HG02981 (cell line): ENCODE measurements around the gene FES.
"Not testable (repeated sequence)": the region's sequence is repeated elsewhere in the genome, so short reads cannot be mapped to it uniquely, and the experiment has no call there.

Experiments
- ATAC-seq: cut with Tn5 transposase; IDR thresholded peaks from one replicate; pipeline ENCODE4 v1.9.1; 2021; ENCODE audit warnings: mild to moderate bottlenecking, moderate library complexity; ENCODE audit not compliant: unreplicated experiment

Gene FES

DNA sequence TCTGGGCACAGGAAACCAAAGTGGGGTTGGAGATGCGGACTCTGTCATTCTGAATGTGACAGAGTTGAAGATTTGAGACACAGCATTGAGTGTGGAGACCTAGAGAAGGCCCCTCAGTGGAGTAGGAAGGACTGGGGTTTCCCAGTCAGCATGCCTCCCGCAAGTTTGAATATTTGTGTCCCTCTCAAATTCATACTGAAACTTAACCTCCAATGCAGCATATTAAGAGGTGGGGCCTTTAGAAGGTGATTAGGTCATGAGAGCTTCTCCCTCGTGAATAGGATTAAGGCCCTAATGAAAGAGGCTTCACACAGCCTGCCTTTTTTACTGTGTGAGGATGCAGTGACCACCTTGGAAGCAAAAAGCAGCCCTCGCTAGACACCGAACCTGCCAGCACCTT lies 40.1 kb downstream of the FES start:
- peak; percentile 75 for ATAC-seq

DNA sequence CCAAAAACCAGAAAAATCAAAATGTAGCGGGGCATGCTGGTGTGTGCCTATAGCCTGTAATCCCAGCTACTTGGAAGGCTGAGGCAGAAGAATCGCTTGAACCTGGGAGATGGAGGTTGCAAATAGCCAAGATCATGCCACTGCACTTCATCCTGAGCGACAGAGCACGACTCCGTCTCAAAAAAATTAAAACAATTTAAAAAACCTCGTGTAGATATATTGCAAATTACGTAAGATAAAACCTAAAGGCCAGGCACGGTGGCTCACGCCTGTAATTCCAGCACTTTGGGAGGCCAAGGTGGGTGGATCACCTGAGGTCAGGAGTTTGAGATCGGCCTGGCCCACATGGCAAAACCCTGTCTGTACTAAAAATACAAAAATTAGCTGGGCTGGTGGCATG lies 42.5 kb downstream of the FES start:
- not testable (repeated sequence) for ATAC-seq

DNA sequence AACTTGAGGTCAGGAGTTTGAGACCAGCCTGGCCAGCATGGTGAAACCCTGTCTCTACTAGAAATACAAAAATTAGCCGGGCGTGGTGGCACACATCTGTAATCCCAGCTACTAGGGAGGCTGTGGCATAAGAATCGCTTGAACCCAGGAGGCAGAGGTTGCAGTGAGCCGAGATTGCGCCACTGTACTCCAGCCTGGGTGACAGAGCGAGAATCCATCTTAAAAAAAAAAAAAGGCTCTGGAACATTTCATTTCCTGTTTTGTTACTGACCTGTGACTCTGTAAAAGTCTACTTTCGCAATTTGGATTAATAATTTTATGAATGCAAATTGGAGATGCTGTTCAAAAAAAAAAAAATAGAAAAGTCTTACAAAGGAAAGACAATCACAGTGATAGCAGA lies 43.8 kb downstream of the FES start:
- ATAC-seq, result not testable (repeated sequence)

DNA sequence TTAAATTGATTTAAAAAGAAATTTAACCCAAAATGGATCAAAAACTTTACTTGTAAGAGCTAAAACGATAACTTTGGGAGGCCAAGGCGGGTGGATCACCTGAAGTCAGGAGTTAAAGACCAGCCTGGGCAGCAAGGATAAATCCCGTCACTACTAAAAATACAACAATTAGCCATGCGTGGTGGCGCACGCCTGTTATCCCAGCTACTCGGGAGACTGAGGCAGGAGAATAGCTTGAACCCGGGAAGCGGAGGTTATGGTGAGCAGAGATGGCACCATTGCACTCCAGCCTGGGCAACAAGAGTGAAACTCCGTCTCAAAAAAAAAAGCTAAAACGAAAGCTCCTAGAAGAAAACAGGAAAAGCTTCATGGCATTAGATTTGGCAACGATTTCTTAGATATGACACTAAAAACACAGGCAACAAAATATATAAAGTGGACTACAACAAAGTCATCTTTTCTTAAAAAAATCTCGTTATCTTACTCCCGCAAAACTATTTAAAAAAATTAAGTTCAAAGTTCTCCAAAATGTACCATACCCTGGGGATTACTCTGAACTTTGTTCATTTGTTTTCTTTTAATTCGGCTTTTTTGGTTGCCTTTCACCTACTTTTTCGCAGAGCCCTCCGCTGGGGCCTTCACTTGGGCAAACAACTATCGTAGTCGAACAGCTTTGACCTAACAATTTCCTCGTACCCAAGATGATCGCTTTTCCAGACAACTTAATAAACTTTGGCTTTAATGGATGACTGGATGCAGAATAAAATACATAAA lies 45.1 kb downstream of the FES start:
- no peak for ATAC-seq

DNA sequence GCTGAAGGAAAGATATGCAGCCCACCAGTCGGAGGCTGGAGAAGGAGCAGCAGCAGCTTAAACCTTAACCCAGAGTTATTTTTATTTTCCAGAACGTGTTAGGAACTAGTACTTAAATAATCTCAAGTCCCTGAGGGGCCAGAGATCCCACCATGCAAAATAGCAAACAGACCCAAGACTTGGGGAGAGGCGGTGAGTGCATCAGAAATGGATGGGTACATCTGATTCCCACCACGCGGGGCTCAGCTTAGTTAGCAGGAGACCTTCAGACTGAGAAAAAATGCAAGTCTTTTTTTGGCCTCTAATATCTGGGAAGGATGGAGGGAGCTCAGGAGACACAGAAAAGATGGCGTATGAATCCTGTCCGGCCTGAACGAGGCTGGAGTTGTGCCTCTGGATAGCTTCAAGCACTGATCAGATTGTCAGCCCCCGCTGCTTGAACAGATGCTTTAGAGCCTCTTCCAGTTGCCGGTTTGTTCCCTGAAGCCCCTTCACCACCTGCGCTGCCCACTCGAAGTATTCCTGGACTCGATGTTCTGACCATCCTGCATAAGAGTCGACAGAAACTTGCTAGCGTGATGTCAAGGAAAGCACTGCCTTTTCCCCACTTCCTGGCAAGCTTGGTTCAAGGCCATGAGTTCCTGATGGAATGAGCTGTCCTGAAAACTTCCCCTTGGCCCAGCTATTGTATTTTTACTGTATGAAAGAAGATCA lies 46.7 kb downstream of the FES start:
- no peak for ATAC-seq

DNA sequence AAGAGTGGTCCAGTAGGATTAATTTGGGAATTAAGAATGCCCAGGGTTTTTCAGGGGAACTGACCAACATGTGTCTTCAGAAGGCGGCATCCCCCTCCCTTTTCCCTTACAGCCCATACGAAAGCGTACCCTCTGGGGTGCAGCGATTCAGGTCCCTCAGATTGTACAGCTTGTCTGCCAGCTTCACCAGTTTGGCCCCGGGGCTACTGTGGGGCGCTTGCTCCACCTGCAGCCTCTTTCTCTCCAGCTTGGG lies 47.2 kb downstream of the FES start:
- ATAC-seq, result no peak

DNA sequence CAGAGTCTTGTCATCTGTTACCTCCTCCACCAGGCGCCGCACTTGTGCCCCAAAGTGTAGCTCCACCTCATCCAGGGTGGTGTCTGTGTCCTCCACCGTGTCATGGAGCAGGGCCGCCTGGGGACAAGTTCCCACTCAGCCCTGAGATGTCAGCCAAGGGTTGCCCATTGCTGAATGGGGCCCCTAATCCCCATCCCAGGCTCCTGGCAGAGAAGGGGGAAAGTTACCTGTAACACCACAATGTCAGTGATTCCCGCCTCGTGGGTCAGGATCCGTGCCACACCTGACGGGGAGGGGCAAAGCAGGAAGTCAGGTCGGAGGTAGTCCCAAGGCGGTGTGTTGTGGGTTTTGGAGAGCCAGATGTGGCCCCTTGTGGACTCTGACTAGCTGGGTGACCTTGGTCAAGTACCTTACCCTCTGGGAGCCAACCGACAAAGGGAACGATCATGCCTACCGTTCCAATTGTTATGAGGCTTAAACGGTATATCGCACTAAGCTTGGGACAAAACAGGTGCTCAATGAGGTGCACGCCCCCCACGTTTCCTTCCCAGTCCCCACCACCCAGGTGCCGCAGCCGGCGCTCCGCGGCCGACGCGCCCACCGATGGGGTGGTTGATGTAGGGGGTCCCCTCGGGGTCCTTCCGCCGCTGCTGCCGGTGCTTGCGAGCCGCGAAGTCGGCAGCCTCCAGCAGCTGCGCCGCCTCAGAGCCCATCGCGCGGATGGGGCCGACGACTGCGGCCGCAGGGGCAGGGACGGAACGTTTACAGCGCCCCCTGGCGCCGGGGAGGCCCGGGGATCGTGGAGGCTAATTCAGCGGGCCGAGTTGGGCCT lies 47.7 kb downstream of the FES start, which contains the start of gene HDDC3:
HDDC3 (minus strand) TSS at position 722 of the 832 bp plus-strand sequence; CDS start at position 713, 9 bp downstream.
- ATAC-seq, result peak; percentile 47

DNA sequence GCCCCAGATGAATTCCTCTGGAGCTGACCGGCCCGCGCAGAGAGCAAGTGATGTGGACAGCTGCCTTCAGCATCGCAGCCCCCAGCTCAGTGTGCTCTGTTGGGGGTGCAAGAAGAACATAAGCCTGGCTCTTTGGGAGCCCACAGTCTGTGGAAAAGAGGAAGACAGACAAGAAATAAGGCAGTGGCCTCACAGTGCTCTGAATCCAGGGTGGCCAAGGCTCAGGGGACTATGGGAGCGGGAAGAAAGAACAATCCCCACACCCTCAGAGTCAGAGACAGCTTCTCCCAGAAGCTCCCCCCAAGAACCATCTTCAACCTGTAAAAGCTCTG lies 48.3 kb downstream of the FES start:
- ATAC-seq, result no peak

DNA sequence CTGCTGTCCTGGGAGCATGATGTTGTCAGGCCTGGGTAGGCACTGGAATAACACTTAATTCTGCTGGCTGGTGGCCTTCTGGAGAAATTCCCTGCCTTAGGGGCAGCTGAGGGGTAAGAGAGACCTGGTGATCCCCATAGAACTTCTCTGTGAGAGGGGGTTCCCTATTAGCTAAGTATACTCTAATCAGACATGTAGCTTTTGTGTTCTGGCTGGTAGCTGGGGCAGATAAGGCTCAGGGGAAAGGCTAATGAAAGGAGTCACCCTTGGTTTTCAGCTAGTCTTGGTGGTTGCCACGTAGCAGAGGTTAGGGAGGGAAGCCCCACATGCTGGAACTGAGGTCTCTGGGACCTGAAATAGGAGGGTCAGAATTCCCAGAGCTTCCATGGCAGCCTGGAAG lies 49.0 kb downstream of the FES start:
- ATAC-seq, result no peak

DNA sequence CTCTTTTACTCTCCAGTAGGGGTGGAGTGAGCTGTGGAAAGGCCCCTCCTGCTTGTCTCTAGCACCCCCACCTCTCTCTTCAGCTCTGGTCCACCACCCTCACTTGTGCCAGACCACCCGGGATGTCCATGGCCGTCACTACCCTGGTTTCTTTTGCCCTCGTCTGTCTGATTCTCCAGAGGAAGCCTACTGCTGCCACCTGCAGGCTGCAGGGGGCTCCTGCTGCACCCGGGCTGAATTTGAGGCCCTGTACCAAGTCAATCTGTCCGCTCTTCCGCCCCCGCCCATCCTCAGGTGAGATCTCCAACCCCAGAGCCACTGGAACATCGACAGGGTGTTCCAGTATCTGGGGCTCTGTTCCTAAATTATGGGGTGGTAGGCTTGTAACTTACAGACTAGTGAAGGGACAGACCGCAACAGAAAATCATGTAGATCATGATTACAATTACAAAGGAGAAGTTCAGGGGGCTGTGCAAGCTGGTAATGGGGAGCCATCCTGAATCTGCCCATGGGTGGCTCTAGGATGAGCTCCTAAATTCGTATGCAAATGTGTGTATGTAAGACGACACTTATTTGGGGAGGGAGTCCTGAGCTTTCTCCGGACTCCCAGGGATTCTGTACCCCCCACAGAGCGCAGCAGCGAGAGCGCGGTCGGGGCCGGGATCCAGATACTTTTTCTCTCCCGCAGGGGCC lies 50.1 kb downstream of the FES start:
- ATAC-seq, result peak; percentile 34

DNA sequence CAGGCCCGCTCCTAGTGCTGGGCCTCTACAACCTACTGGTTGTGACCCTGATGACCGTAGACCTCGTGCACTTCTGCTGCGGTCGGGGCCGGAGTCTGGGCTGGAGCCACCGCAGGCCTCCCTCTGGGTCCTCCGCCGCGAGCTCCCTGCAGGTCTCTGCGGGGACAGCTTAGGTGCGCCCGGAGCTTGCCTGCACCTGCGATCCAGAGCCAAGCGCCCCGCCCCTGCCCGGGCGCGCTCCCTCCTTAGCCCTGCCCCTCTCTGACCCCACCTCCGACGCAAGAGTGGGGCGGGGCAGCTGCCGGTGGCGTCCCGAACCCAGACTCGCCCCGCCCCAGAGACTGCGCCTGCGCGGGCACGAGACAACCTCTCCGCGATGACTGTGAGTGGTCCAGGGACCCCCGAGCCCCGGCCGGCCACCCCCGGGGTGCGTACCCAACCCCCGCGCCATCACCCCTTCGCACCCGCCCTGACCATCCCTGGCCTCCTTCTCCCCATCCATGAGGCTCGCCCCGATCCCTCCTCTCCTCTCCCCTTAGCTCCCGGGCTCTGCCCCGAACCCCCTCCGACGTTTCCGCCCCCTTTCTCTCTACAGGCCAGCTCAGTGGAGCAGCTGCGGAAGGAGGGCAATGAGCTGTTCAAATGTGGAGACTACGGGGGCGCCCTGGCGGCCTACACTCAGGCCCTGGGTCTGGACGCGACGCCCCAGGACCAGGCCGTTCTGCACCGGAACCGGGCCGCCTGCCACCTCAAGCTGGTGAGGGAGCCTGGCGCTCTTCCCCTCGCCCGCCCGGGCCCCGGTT lies 50.8 kb downstream of the FES start, which contains the start of gene UNC45A:
UNC45A (plus strand) TSS at position 337 of the 803 bp plus-strand sequence; CDS start at position 377, 40 bp downstream.
- peak; percentile 54 for ATAC-seq

DNA sequence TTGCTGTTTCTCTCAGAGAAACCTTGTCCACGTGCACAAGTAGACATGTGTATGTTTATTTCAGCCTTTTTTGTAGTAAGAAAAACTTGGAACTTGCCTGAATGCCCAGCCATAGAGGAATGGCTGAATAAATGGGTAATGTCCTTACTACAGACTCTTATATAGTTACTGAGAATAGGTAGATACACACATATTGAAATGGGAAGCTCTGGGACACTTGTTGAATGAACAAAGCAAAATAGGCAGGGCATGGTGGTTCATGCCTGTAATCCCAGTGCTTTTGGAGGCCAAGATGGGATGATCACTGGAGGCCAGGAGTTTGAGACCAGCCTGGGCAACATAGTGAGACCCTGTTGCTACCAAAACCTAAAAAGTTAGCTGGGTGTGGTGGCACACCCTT lies 52.5 kb downstream of the FES start:
- ATAC-seq, result no peak

DNA sequence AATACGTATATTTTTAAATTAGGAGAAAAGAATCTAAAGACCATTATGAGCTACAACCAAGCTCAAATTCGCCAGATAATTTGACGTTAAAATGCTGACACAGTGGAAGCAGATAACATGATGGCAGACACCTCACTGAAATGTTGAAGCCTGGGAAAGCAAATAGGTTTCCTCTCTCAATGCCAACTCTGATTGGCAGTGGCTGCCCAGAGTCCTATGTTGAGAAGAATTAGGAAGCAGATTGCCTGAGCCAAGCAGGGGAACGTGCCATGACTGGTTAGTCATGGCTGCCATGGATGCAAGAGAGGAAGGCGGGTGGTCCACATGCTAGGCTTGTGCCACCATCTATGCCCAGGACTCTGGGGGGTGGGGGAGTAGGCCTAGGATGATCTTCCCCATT lies 54.0 kb downstream of the FES start:
- no peak for ATAC-seq

DNA sequence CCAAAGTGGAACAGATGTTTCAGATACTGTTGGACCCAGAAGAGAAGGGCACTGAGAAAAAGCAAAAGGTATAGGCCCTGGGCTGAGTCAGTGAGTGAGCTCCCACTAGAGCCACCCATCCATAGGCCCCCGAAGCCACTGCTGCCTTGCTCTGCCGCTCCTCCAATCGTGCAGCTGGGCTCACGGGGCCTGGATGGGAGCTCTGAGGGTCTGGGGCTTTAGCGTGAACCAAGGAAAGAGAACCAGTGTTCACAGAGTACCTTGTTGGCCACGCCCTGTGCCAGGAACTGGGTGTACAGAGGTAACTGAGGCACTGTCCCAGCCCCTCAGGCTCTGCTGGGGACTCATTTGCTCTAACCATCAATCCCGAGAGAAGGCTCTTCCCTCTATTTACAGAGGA lies 55.5 kb downstream of the FES start:
- no peak for ATAC-seq

DNA sequence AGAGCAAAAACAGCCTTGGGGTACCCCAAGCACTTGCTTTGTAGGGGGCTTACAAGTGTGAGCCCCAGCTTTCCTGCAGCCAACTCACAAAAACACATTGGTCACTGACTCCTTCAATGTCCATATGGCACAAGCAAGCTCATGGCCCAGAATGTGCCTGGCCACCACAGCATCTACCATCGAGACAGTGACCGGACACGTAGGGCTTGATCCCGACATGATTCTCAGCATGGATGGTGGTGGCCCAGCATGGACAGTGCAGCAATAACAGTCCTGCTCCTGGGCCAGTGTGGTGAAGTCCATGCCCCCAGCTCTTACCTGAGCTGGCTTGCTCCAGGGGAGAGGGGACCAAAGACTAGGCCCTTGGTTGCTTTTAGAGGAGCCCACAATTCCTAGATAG lies 56.7 kb downstream of the FES start:
- no peak for ATAC-seq

DNA sequence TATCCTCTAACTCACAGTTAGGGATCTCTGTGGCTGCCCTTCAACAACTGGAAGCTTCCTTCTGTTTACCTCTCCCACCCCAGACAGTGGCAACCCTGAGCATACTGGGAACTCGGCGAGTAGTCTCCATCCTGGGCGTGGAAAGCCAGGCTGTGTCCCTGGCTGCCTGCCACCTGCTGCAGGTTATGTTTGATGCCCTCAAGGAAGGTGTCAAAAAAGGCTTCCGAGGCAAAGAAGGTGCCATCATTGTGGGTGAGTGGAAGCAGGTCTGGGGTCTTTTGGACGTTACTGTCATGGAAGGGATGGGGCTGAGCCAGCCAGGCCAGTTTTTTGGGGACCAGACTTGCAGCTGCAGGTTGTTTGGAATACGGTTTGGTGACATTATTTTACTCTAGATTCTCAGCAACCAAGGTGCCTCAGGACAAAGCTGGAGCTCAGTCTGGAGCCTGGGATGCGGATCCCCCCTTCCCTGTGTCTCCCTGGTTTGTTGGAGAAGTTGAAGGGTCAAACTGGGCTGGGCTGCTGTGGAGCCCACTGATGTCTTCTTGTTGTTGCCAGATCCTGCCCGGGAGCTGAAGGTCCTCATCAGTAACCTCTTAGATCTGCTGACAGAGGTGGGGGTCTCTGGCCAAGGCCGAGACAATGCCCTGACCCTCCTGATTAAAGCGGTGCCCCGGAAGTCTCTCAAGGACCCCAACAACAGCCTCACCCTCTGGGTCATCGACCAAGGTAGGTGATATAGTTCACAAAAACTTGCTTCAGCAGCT lies 58.2 kb downstream of the FES start:
- no peak for ATAC-seq

DNA sequence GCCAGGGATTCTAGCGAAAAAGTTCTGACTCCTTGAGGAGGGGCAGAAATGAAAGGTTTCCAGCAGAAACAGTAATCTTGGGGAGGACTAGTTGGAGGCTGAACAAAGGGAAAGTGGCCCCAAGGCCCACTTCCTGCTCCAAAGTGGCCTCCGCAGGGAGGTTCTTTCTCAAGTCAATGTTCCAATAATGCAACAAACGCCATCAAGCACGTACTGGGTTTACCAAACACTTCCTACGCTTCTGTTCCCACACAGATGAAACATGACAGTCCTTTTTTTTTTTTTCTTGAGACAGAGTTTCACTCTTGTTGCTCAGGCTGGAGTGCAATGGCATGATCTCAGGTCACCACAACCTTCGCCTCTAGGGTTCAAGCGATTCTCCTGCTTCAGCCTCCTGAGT lies 60.8 kb downstream of the FES start:
- ATAC-seq, result no peak
